HUES48 (cell line): ENCODE results near the gene CHST15.

ENCODE experiments used
- H3K27ac ChIP-seq: one replicate; pipeline ENCODE4 v1.7.0; 2013; ENCODE audit warnings: low read depth, low read length, inconsistent platforms
- H3K27me3 ChIP-seq: 2 replicates; pipeline ENCODE4 v1.6.1; 2013; ENCODE audit warnings: mild to moderate bottlenecking, low read length; ENCODE audit not compliant: control insufficient read depth, insufficient read depth
- H3K36me3 ChIP-seq: 2 replicates; pipeline ENCODE4 v1.6.1; 2013; ENCODE audit warnings: low read length; ENCODE audit not compliant: control insufficient read depth, insufficient read depth
- H3K4me1 ChIP-seq: 2 replicates; pipeline ENCODE4 v1.6.1; 2013; ENCODE audit warnings: mild to moderate bottlenecking, low read length; ENCODE audit not compliant: control insufficient read depth, insufficient read depth
- H3K4me3 ChIP-seq: 2 replicates; pipeline ENCODE4 v1.5.1; 2013; ENCODE audit warnings: mild to moderate bottlenecking, low read depth, low read length
- H3K9ac ChIP-seq: 2 replicates; pipeline ENCODE4 v1.6.1; 2013; ENCODE audit warnings: mild to moderate bottlenecking, low read depth, low read length, moderate library complexity
- H3K9me3 ChIP-seq: 2 replicates; pipeline ENCODE4 v1.6.1; 2013; ENCODE audit warnings: low read length; ENCODE audit not compliant: control insufficient read depth, insufficient read depth

Gene CHST15

DNA sequence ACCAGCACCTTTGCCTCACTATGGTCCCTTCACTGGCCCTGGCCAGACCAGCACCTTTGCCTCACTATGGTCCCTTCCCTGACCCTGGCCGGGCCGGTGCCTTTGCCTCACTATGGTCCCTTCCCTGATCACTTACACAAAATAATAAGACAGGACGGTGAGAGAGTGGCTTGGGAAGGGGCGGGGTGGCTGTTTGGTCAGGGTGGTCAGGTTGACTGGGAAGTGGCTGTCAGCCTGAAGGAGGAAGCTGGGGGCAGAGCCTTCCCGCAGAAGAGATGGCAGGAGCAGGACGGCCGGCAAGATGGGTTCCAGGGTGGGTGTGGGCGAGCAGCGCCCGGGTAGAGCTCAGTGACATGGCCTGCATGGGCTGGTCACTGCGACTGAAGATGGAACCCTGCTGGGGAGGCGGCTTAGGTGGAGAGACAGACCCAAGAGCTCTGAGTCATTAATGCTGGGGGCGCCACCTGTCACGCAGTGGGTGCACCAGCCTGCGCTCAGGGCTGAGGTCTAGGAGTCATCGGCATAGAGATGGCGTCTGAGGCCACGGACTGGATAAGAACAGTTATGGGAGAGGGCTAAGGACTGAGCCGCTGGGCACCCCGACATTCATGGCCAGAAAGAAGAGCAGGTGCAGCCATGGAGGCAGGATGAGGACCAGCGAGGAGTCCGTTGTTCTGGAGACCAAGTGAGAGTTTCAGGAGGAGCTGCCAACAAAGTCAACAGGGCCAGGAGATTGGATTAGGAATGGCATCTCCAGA, 91.8 kb downstream of the CHST15 start:
- Histone ChIP-seq H3K36me3 (no peaks in the 10 kb centered on the region), H3K4me1 (no peaks in the 10 kb centered on the region), H3K9ac (no peak overlapping the region), H3K4me3 (no peak overlapping the region), H3K27ac (no peak overlapping the region), H3K9me3 (no peaks in the 10 kb centered on the region), H3K27me3 (no peaks in the 10 kb centered on the region)

DNA sequence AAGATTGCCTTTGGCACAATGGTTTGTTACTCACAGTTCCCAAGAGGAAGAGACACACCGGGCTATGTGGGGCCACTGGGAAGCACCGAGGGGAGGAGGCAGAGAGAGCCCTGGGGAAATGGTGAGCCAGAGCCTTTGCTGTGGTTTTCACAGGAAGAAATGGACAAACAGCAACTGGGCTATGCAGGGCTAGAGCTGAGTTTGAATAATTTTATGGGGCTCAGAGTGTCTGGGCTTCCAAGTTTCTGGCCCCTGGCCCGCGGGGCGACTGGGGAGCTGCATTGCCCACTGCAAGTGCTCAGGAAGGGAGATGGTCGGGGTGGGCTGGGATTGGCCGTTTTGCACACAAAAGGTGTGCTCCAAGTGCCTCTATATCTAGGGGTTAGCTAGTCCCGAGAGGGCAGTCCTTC, 92.6 kb downstream of the CHST15 start:
- no peaks in the 10 kb centered on the region for H3K9me3 ChIP-seq
- H3K4me3 ChIP-seq, result no peak overlapping the region
- H3K27me3 ChIP-seq, result no peaks in the 10 kb centered on the region
- no peak overlapping the region for H3K27ac ChIP-seq
- no peak overlapping the region for H3K9ac ChIP-seq
- no peaks in the 10 kb centered on the region for H3K36me3 ChIP-seq
- H3K4me1 ChIP-seq, result peaks cover 5% of the 10 kb centered on the region; the same call in 1 of the 2 replicates

DNA sequence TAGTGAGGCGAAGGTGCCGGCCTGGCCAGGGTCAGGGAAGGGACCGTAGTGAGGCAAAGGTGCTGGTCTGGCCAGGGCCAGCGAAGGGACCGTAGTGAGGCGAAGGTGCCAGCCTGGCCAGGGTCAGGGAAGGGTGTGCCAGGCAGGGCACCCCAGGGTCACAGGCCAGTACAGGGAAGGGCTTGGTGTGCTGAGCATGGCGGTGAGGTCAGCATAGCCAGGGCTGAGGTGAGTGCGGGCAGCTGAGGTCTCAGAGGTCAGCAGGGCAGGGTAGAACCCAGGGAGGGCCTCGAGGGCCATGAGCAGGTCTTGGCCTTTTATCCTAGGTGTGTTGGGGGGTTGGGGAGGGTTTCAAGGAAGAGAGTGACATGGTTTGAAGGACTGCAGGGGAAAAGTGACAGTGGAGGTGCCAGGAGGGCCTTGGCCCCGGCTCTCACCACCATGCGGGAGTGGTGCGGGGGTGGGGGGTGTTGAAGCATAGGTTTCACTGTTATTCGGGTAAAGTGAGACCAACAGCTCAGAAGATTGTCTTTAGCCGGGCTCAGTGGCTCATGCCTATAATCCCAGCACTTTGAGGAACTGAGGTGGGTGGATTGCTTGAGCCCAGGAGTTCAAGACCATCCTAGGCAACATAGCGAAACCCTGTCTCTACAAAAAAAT, 93.3 kb downstream of the CHST15 start:
- Histone ChIP-seq H3K36me3 (no peaks in the 10 kb centered on the region), H3K27ac (no peak overlapping the region), H3K4me1 (peaks cover 11% of the 10 kb centered on the region), H3K9ac (no peak overlapping the region), H3K27me3 (no peaks in the 10 kb centered on the region), H3K9me3 (no peaks in the 10 kb centered on the region), H3K4me3 (no peak overlapping the region)

DNA sequence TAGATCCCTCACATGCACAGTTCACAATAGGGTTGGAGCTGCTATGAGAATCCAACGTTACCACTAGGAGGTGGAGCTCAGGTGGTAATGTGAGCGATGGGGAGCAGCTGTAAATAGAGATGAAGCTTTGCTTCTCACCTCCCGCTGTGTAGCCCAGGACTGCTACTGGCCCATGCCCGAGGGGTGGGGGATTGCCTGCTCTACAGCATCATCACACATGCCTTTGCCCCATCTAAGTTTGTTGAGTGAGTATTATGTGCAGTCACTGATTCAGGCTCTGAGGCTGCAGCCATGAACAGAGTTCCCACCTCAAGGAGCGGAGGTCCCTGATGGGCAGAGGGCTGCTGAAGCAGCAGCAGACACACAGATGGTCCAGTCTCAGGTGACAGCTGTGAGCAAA, 94.1 kb downstream of the CHST15 start:
- H3K27ac ChIP-seq, result no peak overlapping the region
- H3K9me3 ChIP-seq, result no peaks in the 10 kb centered on the region
- no peaks in the 10 kb centered on the region for H3K36me3 ChIP-seq

DNA sequence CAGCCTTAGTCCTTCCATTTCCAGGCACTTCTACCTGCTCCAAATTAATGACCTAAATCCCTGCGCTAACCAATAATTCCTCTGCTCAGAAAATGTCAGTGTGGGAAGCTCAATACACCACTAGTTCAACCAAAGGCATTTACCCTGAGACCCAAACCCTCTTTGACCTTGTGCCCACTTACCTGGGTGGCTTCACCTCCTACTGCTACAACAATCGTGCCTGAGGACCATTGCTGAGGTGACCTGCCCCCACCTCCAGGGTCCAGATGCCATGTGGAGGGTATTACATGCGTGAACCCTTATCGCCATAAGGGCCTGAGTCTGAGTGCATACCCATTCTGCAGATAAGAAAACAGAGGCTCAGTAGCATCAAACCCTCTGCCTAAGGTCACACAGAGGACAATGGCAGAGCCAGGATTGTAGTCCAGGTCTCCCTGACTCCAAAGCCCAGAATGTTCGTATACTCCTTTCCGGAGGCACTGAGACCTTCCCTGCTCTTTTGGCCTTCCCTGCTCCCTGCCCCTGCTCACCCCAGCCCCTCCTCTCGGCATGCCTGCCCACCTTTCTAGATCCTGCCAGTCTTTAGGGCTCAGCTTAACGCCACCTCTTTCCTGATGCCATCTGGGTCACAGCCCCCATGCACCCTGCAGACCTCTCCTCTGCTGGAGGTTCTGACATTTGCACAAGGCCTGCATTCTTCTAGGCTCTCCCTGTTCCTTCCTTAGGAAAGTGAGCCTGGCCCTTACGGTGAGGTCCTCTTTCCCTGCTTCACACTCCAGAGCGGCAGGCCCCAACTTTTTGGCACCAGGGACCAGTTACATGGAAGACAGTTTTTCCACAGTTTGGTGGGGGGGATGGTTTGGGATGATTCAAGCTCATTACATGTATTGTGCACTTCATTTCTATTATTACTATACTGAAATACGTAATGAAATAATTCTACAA, 94.9 kb downstream of the CHST15 start:
- peaks cover 8% of the 10 kb centered on the region for H3K27me3 ChIP-seq
- H3K36me3 ChIP-seq, result no peaks in the 10 kb centered on the region
- H3K27ac ChIP-seq, result no peak overlapping the region
- H3K9ac ChIP-seq, result no peak overlapping the region
- H3K4me3 ChIP-seq, result no peak overlapping the region
- H3K9me3 ChIP-seq, result no peaks in the 10 kb centered on the region
- peaks cover 15% of the 10 kb centered on the region for H3K4me1 ChIP-seq

More for the DNA sequence above, 94.1 kb downstream of the CHST15 start:
- Histone ChIP-seq H3K27me3 (peaks cover under 1% of the 10 kb centered on the region), H3K4me1 (peaks cover 15% of the 10 kb centered on the region), H3K4me3 (no peak overlapping the region), H3K9ac (no peak overlapping the region)

DNA sequence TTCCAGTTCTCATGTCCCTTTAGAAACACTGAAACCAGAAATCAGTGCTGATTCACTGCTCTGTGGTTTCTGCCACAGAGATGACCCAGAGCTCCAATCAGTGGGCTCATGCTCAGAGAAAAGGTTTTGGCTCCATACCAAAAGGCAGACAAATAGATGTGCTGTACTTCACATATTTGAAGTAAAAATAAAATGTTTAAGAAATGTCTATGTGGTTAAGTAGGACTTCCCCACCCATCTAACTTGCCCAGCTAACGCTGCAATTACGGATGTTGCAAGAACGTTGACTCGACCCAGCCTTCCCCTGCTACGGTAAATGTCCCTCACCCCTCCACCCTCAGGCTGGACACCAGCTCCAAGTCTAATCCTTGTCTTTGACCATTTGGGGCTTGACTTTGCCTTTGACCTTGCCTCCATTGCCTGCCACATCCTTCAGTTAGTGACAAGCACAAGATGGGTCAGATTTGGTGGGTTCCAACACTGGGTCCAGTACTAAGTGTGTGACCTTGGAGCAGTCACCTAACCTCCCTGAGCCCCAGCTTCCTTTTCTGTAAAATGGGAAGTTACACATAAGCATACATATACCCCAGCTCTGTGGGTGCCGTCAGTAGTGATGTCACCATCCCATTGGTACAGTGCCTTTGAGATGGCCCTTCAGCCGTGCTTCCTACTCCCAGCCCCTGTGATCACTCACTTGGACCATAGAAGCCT, 95.8 kb downstream of the CHST15 start:
- H3K9me3 ChIP-seq, result no peaks in the 10 kb centered on the region
- H3K36me3 ChIP-seq, result no peaks in the 10 kb centered on the region
- H3K27ac ChIP-seq, result no peak overlapping the region
- peaks cover 13% of the 10 kb centered on the region for H3K27me3 ChIP-seq
- peaks cover 15% of the 10 kb centered on the region for H3K4me1 ChIP-seq
- no peak overlapping the region for H3K4me3 ChIP-seq
- no peak overlapping the region for H3K9ac ChIP-seq

DNA sequence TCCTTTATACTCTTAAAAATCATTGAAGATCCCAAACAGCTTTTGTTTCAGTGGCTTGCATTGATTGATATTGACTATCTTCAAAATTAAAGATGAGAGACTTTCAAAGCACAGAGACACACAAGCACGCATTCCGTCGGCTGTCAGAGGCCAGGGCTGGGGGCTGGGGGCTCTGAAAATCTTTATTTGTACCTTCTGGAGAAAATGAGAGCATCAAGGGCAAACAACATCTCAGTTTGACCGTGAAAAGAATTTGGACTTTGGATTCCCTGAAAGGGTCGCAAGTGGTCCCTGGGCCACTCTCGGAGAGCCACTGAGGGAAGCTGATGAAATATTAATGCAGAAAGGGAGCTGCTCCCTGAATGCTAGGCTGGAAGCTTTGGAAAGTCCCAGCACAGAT, 96.4 kb downstream of the CHST15 start:
- H3K4me3 ChIP-seq, result no peak overlapping the region
- no peak overlapping the region for H3K9ac ChIP-seq
- no peaks in the 10 kb centered on the region for H3K9me3 ChIP-seq

DNA sequence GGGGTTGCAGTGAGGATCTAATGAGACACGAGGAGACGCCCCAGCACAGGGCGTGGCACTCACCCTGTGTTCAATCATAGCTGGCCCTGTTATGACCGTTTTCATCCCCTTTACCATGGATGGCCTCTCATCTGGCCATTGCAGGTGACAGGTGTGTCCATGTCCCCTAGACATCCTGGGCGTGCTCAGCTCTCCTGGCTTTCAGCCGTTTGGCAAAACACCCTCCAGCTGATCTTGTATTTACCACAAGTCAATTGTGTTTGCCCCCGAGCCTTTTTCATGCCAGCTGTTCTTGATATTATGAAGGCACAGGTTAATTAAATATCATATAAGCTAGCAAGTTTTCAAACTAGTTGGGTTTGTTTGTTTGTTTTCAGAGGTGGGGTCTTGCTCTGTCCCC, 97.1 kb downstream of the CHST15 start:
- Histone ChIP-seq H3K36me3 (no peaks in the 10 kb centered on the region), H3K27me3 (peaks cover 23% of the 10 kb centered on the region), H3K27ac (no peak overlapping the region), H3K9ac (no peak overlapping the region), H3K4me3 (no peak overlapping the region), H3K4me1 (peaks cover 15% of the 10 kb centered on the region), H3K9me3 (no peaks in the 10 kb centered on the region)

More for the DNA sequence above, 96.4 kb downstream of the CHST15 start:
- H3K27me3 ChIP-seq, result peaks cover 17% of the 10 kb centered on the region
- no peaks in the 10 kb centered on the region for H3K36me3 ChIP-seq
- peaks cover 15% of the 10 kb centered on the region for H3K4me1 ChIP-seq
- no peak overlapping the region for H3K27ac ChIP-seq

DNA sequence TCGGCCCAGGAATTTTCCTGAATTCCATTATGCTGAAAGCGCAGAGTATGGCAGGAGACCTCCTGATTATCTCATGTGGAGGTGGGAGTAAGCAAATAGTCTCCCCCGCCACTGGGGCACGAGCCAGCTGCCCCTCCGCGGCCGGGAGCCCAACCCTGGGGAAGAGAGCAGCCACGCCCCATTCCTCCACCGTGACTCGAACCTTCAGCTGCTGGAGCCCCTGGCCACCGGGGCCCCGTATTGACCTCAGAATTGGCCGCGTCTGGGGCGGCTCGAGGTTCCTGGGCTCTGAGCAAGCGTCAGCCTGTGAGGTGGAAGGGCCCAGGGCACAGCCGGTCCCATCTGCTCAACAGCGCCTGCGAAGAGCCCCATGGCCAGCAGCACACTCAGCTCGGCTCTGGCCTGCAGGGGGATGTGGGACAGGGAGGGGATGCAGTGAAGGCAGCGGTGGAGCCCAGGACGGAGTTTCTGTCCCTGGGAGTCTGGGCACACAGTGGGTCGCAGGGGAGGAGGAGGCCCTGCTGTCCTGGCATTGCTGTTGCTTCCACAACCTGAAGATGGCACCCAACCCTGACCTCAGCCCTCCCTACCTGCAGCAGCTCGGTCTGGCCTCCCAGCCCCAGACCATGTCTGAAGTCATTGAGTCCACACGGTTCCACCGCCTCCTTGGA, 97.8 kb downstream of the CHST15 start:
- Histone ChIP-seq H3K36me3 (no peaks in the 10 kb centered on the region), H3K4me3 (peak overlapping the region; percentile 57), H3K27me3 (peaks cover 30% of the 10 kb centered on the region), H3K9ac (no peak overlapping the region), H3K9me3 (no peaks in the 10 kb centered on the region), H3K4me1 (peaks cover 15% of the 10 kb centered on the region), H3K27ac (peak overlapping the region; percentile 5)

DNA sequence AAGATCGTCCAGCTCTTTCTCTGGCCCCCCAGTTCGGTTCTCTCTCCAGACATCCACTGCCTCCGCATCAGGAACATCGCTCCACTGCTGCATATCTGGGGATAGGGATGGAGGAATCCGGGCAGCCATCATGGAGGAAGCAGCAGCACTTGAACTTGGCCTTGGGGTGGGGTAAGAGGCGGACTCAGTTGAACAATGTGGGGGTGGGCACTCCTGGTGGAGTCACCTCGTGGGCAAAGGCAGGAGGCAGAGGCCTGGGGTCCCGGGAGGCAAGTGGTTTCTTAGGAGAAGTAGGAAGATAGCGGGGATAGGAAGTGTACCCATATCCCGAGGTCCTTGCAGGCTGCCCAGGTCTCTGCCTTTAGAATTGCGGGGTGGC, 98.3 kb downstream of the CHST15 start:
- Histone ChIP-seq H3K9ac (no peak overlapping the region), H3K4me3 (peak overlapping the region; percentile 57), H3K27me3 (peaks cover 35% of the 10 kb centered on the region), H3K9me3 (no peaks in the 10 kb centered on the region), H3K36me3 (no peaks in the 10 kb centered on the region), H3K4me1 (peaks cover 15% of the 10 kb centered on the region), H3K27ac (no peak overlapping the region)
